ENCODE measurements around the gene FAM167B.
A peak's percentile ranks its signal among the peaks of the same experiment; 100 is the strongest.

The FAM167B gene

GRCh38 chr1:32208469-32208868 lies 38.6 kb upstream of the FAM167B start:
- Histone ChIP-seq H3K9me3 (ENCODE audit: control insufficient read depth, insufficient read depth, low read depth, low read length) (no peaks in the 10 kb centered on the region), H3K4me1 (ENCODE audit: control insufficient read depth, insufficient read depth, low read length) (peaks cover 8% of the 10 kb centered on the region), H3K27ac (ENCODE audit: low read depth, low read length) (no peak overlapping the region), H3K4me3 (ENCODE audit: low read depth, low read length) (no peak overlapping the region), H3K9ac (ENCODE audit: low read length) (no peak overlapping the region), H3K27me3 (ENCODE audit: control insufficient read depth, insufficient read depth, low read length) (peaks cover 8% of the 10 kb centered on the region; the same call in 1 of the 2 replicates), H3K36me3 (ENCODE audit: control insufficient read depth, insufficient read depth, low read length) (peaks cover 11% of the 10 kb centered on the region; the same call in 1 of the 2 replicates)

GRCh38 chr1:32208891-32209328 lies 38.1 kb upstream of the FAM167B start, which contains the start of gene DCDC2B:
Gene DCDC2B, plus strand, starts transcription at chr1:32209089. Its CDS starts 5 bp downstream, at chr1:32209094.
- H3K4me1 ChIP-seq (ENCODE audit: control insufficient read depth, insufficient read depth, low read length) = peaks cover 8% of the 10 kb centered on the region
- no peak within 1 kb of the TSS for H3K4me3 ChIP-seq (ENCODE audit: low read depth, low read length)
- no peak within 1 kb of the TSS for H3K9ac ChIP-seq (ENCODE audit: low read length)
- peaks cover 11% of the 10 kb centered on the region; the same call in 1 of the 2 replicates for H3K36me3 ChIP-seq (ENCODE audit: control insufficient read depth, insufficient read depth, low read length)
- no peaks in the 10 kb centered on the region for H3K9me3 ChIP-seq (ENCODE audit: control insufficient read depth, insufficient read depth, low read depth, low read length)
- H3K27me3 ChIP-seq (ENCODE audit: control insufficient read depth, insufficient read depth, low read length) = peaks cover 8% of the 10 kb centered on the region; the same call in 1 of the 2 replicates
- no peak within 1 kb of the TSS for H3K27ac ChIP-seq (ENCODE audit: low read depth, low read length)

GRCh38 chr1:32215629-32216480 lies 31.2 kb upstream of the FAM167B start:
- no peak overlapping the region for H3K4me3 ChIP-seq (ENCODE audit: low read depth, low read length)
- H3K9ac ChIP-seq (ENCODE audit: low read length) = no peak overlapping the region
- H3K4me1 ChIP-seq (ENCODE audit: control insufficient read depth, insufficient read depth, low read length) = peaks cover under 1% of the 10 kb centered on the region; the same call in 1 of the 2 replicates
- peaks cover 31% of the 10 kb centered on the region for H3K36me3 ChIP-seq (ENCODE audit: control insufficient read depth, insufficient read depth, low read length)
- H3K27me3 ChIP-seq (ENCODE audit: control insufficient read depth, insufficient read depth, low read length) = no peaks in the 10 kb centered on the region
- no peak overlapping the region for H3K27ac ChIP-seq (ENCODE audit: low read depth, low read length)
- H3K9me3 ChIP-seq (ENCODE audit: control insufficient read depth, insufficient read depth, low read depth, low read length) = no peaks in the 10 kb centered on the region

- H3K4me3 ChIP-seq (ENCODE audit: low read depth, low read length) = no peak overlapping the region
- H3K4me1 ChIP-seq (ENCODE audit: control insufficient read depth, insufficient read depth, low read length) = peaks cover 7% of the 10 kb centered on the region; the same call in 1 of the 2 replicates
- H3K9ac ChIP-seq (ENCODE audit: low read length) = no peak overlapping the region
- no peak overlapping the region for H3K27ac ChIP-seq (ENCODE audit: low read depth, low read length)
- H3K27me3 ChIP-seq (ENCODE audit: control insufficient read depth, insufficient read depth, low read length) = no peaks in the 10 kb centered on the region
- H3K9me3 ChIP-seq (ENCODE audit: control insufficient read depth, insufficient read depth, low read depth, low read length) = no peaks in the 10 kb centered on the region
- peaks cover 31% of the 10 kb centered on the region for H3K36me3 ChIP-seq (ENCODE audit: control insufficient read depth, insufficient read depth, low read length)
These were observed 30.5 kb upstream of the FAM167B start for GRCh38 chr1:32216566-32216965.

GRCh38 chr1:32219022-32219421 lies 28.0 kb upstream of the FAM167B start:
- Histone ChIP-seq H3K27ac (ENCODE audit: low read depth, low read length) (no peak overlapping the region), H3K36me3 (ENCODE audit: control insufficient read depth, insufficient read depth, low read length) (peaks cover 38% of the 10 kb centered on the region), H3K9me3 (ENCODE audit: control insufficient read depth, insufficient read depth, low read depth, low read length) (no peaks in the 10 kb centered on the region)

GRCh38 chr1:32220746-32221580 lies 26.1 kb upstream of the FAM167B start:
- H3K9ac ChIP-seq (ENCODE audit: low read length) = peak overlapping the region; percentile 96
- H3K27ac ChIP-seq (ENCODE audit: low read depth, low read length) = no peak overlapping the region
- no peaks in the 10 kb centered on the region for H3K27me3 ChIP-seq (ENCODE audit: control insufficient read depth, insufficient read depth, low read length)
- peaks cover 7% of the 10 kb centered on the region; the same call in 1 of the 2 replicates for H3K4me1 ChIP-seq (ENCODE audit: control insufficient read depth, insufficient read depth, low read length)
- no peaks in the 10 kb centered on the region for H3K9me3 ChIP-seq (ENCODE audit: control insufficient read depth, insufficient read depth, low read depth, low read length)
- peak overlapping the region; percentile 99 for H3K4me3 ChIP-seq (ENCODE audit: low read depth, low read length)
- H3K36me3 ChIP-seq (ENCODE audit: control insufficient read depth, insufficient read depth, low read length) = peaks cover 39% of the 10 kb centered on the region

More at GRCh38 chr1:32219022-32219421, 28.0 kb upstream of the FAM167B start:
- Histone ChIP-seq H3K4me1 (ENCODE audit: control insufficient read depth, insufficient read depth, low read length) (peaks cover 7% of the 10 kb centered on the region; the same call in 1 of the 2 replicates), H3K9ac (ENCODE audit: low read length) (no peak overlapping the region), H3K27me3 (ENCODE audit: control insufficient read depth, insufficient read depth, low read length) (no peaks in the 10 kb centered on the region), H3K4me3 (ENCODE audit: low read depth, low read length) (no peak overlapping the region)

GRCh38 chr1:32221581-32221979 lies 25.4 kb upstream of the FAM167B start:
- Histone ChIP-seq H3K27me3 (ENCODE audit: control insufficient read depth, insufficient read depth, low read length) (no peaks in the 10 kb centered on the region), H3K4me1 (ENCODE audit: control insufficient read depth, insufficient read depth, low read length) (peaks cover 7% of the 10 kb centered on the region; the same call in 1 of the 2 replicates), H3K9ac (ENCODE audit: low read length) (peak overlapping the region; percentile 96), H3K9me3 (ENCODE audit: control insufficient read depth, insufficient read depth, low read depth, low read length) (no peaks in the 10 kb centered on the region), H3K36me3 (ENCODE audit: control insufficient read depth, insufficient read depth, low read length) (peaks cover 37% of the 10 kb centered on the region), H3K27ac (ENCODE audit: low read depth, low read length) (peak overlapping the region; percentile 34; the same call in 1 of the 2 replicates), H3K4me3 (ENCODE audit: low read depth, low read length) (peak overlapping the region; percentile 99)

GRCh38 chr1:32221980-32222755 lies 24.9 kb upstream of the FAM167B start, which contains the start of the genes EIF3I and TMEM234:
Gene EIF3I, plus strand, starts transcription at chr1:32222407. Its CDS starts 35 bp downstream, at chr1:32222442.
Gene TMEM234, minus strand, starts transcription at chr1:32222353. Its CDS starts 31 bp downstream, at chr1:32222322.
- Histone ChIP-seq H3K36me3 (ENCODE audit: control insufficient read depth, insufficient read depth, low read length) (peaks cover 35% of the 10 kb centered on the region), H3K4me1 (ENCODE audit: control insufficient read depth, insufficient read depth, low read length) (peaks cover 7% of the 10 kb centered on the region; the same call in 1 of the 2 replicates), H3K9me3 (ENCODE audit: control insufficient read depth, insufficient read depth, low read depth, low read length) (no peaks in the 10 kb centered on the region), H3K27me3 (ENCODE audit: control insufficient read depth, insufficient read depth, low read length) (no peaks in the 10 kb centered on the region), H3K9ac (ENCODE audit: low read length) (peak within 1 kb of the TSS; percentile 96), H3K27ac (ENCODE audit: low read depth, low read length) (peak within 1 kb of the TSS; percentile 82), H3K4me3 (ENCODE audit: low read depth, low read length) (peak within 1 kb of the TSS; percentile 99)

- Histone ChIP-seq H3K36me3 (ENCODE audit: control insufficient read depth, insufficient read depth, low read length) (peaks cover 50% of the 10 kb centered on the region), H3K9me3 (ENCODE audit: control insufficient read depth, insufficient read depth, low read depth, low read length) (no peaks in the 10 kb centered on the region), H3K9ac (ENCODE audit: low read length) (peak overlapping the region; percentile 28), H3K4me3 (ENCODE audit: low read depth, low read length) (no peak overlapping the region), H3K27me3 (ENCODE audit: control insufficient read depth, insufficient read depth, low read length) (no peaks in the 10 kb centered on the region), H3K4me1 (ENCODE audit: control insufficient read depth, insufficient read depth, low read length) (peaks cover 7% of the 10 kb centered on the region; the same call in 1 of the 2 replicates), H3K27ac (ENCODE audit: low read depth, low read length) (no peak overlapping the region)
These were observed 23.3 kb upstream of the FAM167B start for GRCh38 chr1:32223683-32224082.

GRCh38 chr1:32224285-32224684 lies 22.7 kb upstream of the FAM167B start:
- Histone ChIP-seq H3K4me1 (ENCODE audit: control insufficient read depth, insufficient read depth, low read length) (peaks cover 7% of the 10 kb centered on the region; the same call in 1 of the 2 replicates), H3K36me3 (ENCODE audit: control insufficient read depth, insufficient read depth, low read length) (peaks cover 56% of the 10 kb centered on the region), H3K27me3 (ENCODE audit: control insufficient read depth, insufficient read depth, low read length) (no peaks in the 10 kb centered on the region), H3K9ac (ENCODE audit: low read length) (no peak overlapping the region), H3K9me3 (ENCODE audit: control insufficient read depth, insufficient read depth, low read depth, low read length) (no peaks in the 10 kb centered on the region), H3K4me3 (ENCODE audit: low read depth, low read length) (no peak overlapping the region), H3K27ac (ENCODE audit: low read depth, low read length) (no peak overlapping the region)

Measured in HUES6 (cell line).